Keratinocyte (primary cell): ENCODE data around the gene FBXL2. TPM values are rescaled to one million over a fixed set of nuclear protein-coding genes. Genes with fewer than 3 reads are reported as not detected.
"Not testable (repeated sequence)": the region's sequence is repeated elsewhere in the genome, so short reads cannot be mapped to it uniquely, and the experiment has no call there.

ENCODE experiments used
- DNase-seq: peaks from one replicate; pipeline ENCODE4 v3.0.0-alpha.2; 2011; ENCODE audit warnings: low read depth, missing footprints, low spot score
- FAIRE-seq: peaks from 2 replicates; lab custom pipeline; 2011; peaks lifted over from hg19 to GRCh38; lab: Jason Lieb, UNC
- H2AFZ ChIP-seq: 2 replicates; pipeline ENCODE4 v1.6.0; 2012; ENCODE audit warnings: low read length, control low read depth, inconsistent platforms; ENCODE audit not compliant: control insufficient read depth
- H3K27ac ChIP-seq: 2 replicates; pipeline ENCODE4 v1.5.1; 2011; ENCODE audit warnings: low read length; ENCODE audit not compliant: control insufficient read depth, insufficient read depth
- H3K27me3 ChIP-seq: 3 replicates; pipeline ENCODE4 v1.6.0; 2011; ENCODE audit warnings: low read length; ENCODE audit not compliant: control insufficient read depth, insufficient read depth; ENCODE audit errors: extremely low read depth
- H3K36me3 ChIP-seq, 2 experiments: 2 replicates in 1 of 2; 3 replicates in 1 of 2; pipeline ENCODE4 v1.5.1; 2011; ENCODE audit warnings: low read length in 2 of 2, mild to moderate bottlenecking in 1 of 2; ENCODE audit not compliant: control insufficient read depth in 2 of 2, insufficient read depth in 2 of 2; ENCODE audit errors: extremely low read depth in 1 of 2
- H3K4me1 ChIP-seq: 3 replicates; pipeline ENCODE4 v1.5.1; 2011; ENCODE audit warnings: low read length; ENCODE audit not compliant: control insufficient read depth, insufficient read depth; ENCODE audit errors: extremely low read depth
- H3K4me2 ChIP-seq: 3 replicates; pipeline ENCODE4 v1.6.0; 2011; ENCODE audit warnings: low read depth, low read length; ENCODE audit not compliant: control insufficient read depth, insufficient read depth; ENCODE audit errors: extremely low read depth
- H3K4me3 ChIP-seq, 3 experiments: fragments of 200-600 bp in 1 of 3; sonication (generic) in 1 of 3; 2 replicates in 2 of 3; 3 replicates in 1 of 3; pipeline ENCODE4 v1.5.1; 2011 to 2016; ENCODE audit warnings: low read length in 3 of 3, mild to moderate bottlenecking in 3 of 3, control low read depth in 2 of 3, inconsistent platforms in 1 of 3, low read depth in 1 of 3, mixed read lengths in 1 of 3, mixed run types in 1 of 3, moderate library complexity in 1 of 3; ENCODE audit not compliant: control insufficient read depth in 2 of 3, insufficient read depth in 2 of 3; ENCODE audit errors: extremely low read depth in 1 of 3
- H3K79me2 ChIP-seq: 2 replicates; pipeline ENCODE4 v1.6.0; 2012; ENCODE audit warnings: low read length; ENCODE audit not compliant: control insufficient read depth, insufficient read depth
- H3K9ac ChIP-seq: 3 replicates; pipeline ENCODE4 v1.6.0; 2011; ENCODE audit warnings: low read length; ENCODE audit not compliant: control insufficient read depth, insufficient read depth; ENCODE audit errors: extremely low read depth
- H3K9me1 ChIP-seq: 3 replicates; pipeline ENCODE4 v1.6.0; 2011; ENCODE audit warnings: low read length; ENCODE audit not compliant: control insufficient read depth, insufficient read depth; ENCODE audit errors: extremely low read depth
- H3K9me3 ChIP-seq: 2 replicates; pipeline ENCODE4 v1.5.1; 2012; ENCODE audit warnings: low read depth, low read length; ENCODE audit not compliant: control insufficient read depth
- H4K20me1 ChIP-seq: 3 replicates; pipeline ENCODE4 v1.6.0; 2011; ENCODE audit warnings: low read length; ENCODE audit not compliant: control insufficient read depth, insufficient read depth; ENCODE audit errors: extremely low read depth
- EZH2 ChIP-seq: IDR thresholded peaks from one replicate; pipeline ENCODE4 v1.6.1; 2012; ENCODE audit warnings: inconsistent platforms, mild to moderate bottlenecking, low read length, moderate library complexity
- dilution Hi-C: fragments of 300-500 bp; cut with MboI; formaldehyde crosslinking; loops from one replicate; pipeline ENCODE4 v1.7.0; 2020; ENCODE audit warnings: low sequenced_read_pairs; ENCODE audit not compliant: extremely low pct_ligation_motif_present
- polyA plus RNA-seq, 5 experiments: library from polyadenylated mRNA; depleted of rRNA in 3 of 5; stranded (reverse) in 3 of 5; stranded (forward) in 1 of 5; unstranded in 1 of 5; fragments of >200 nt; gene quantifications; 1 replicate in 1 of 5; 2 replicates in 3 of 5; 3 replicates in 1 of 5; pipeline versions ENCODE4 v1.2.1 to v1.2.3, GENCODE V29; 2011 to 2012; ENCODE audit warnings: missing spikeins in 2 of 5, low read depth in 1 of 5, low replicate concordance in 1 of 5
- TF ChIP-seq, protein P1 (sequence below), 3 experiments: IDR thresholded peaks in 1 of 3; conservative IDR thresholded peaks in 1 of 3; optimal IDR thresholded peaks in 1 of 3; 2 replicates in 2 of 3; 3 replicates in 1 of 3; pipeline versions ENCODE3 to v1.5.1; 2011; ENCODE audit warnings: low read length in 3 of 3, mild to moderate bottlenecking in 3 of 3, moderate library complexity in 2 of 3, control low read depth in 1 of 3, inconsistent platforms in 1 of 3; ENCODE audit not compliant: insufficient read depth in 2 of 3; ENCODE audit errors: extremely low read depth in 1 of 3

Gene FBXL2
- polyA plus RNA-seq, 1 donor (not counting 4 experiments of a cell fraction or from before 2014, with no cell fraction given), result 25.9 TPM

DNA sequence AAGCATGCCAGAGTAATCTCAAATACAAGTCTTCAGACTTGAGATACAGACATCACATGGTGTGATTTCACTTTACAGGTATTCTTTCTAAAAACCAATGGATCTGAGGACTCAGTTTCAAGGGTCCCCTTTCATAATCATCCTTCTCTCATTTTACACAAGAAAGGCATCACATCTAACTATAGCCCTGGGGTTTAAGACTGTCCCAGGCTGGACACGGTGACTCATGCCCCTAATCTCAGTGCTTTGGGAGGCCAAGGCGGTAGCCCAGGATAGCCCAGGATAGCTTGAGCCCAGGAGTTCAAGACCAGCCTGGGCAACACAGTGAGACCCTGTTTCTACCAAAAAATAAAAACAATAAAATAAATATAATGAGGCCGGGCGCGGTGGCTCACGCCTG is 126.5 kb downstream of the FBXL2 start:
- Histone ChIP-seq H3K9me1 (no peaks in the 10 kb centered on the region), H3K79me2 (no peaks in the 10 kb centered on the region), H3K9me3 (no peaks in the 10 kb centered on the region), H3K27ac (no peak overlapping the region), H3K4me2 (no peak overlapping the region), H4K20me1 (no peaks in the 10 kb centered on the region), H3K4me1 (no peaks in the 10 kb centered on the region), H2AFZ (no peak overlapping the region), H3K4me3 (no peak overlapping the region), H3K27me3 (no peaks in the 10 kb centered on the region), H3K9ac (no peak overlapping the region), H3K36me3 (peaks cover 3 to 34% of the 10 kb centered on the region in 2 experiments)
- dilution Hi-C loops, result no loop called here
- no peak for FAIRE-seq
- DNase-seq, result no peak
- no peak for TF ChIP-seq EZH2
- TF ChIP-seq, protein P1, sequence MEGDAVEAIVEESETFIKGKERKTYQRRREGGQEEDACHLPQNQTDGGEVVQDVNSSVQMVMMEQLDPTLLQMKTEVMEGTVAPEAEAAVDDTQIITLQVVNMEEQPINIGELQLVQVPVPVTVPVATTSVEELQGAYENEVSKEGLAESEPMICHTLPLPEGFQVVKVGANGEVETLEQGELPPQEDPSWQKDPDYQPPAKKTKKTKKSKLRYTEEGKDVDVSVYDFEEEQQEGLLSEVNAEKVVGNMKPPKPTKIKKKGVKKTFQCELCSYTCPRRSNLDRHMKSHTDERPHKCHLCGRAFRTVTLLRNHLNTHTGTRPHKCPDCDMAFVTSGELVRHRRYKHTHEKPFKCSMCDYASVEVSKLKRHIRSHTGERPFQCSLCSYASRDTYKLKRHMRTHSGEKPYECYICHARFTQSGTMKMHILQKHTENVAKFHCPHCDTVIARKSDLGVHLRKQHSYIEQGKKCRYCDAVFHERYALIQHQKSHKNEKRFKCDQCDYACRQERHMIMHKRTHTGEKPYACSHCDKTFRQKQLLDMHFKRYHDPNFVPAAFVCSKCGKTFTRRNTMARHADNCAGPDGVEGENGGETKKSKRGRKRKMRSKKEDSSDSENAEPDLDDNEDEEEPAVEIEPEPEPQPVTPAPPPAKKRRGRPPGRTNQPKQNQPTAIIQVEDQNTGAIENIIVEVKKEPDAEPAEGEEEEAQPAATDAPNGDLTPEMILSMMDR (optimal IDR thresholded peaks at IDR 0.05 in 1 of 3, IDR thresholded peaks at IDR 0.05 in 1 of 3, conservative IDR thresholded peaks at IDR 0.05 in 1 of 3; ENCODE audit: extremely low read depth in 1 of 3, insufficient read depth in 2 of 3, low read length in 3 of 3), result no peak

- H3K27me3 ChIP-seq, H3K27ac ChIP-seq, DNase-seq, H3K4me2 ChIP-seq, H3K4me3 ChIP-seq, dilution Hi-C loops, H3K9ac ChIP-seq, FAIRE-seq, H3K4me1 ChIP-seq, H4K20me1 ChIP-seq, H3K79me2 ChIP-seq, H2AFZ ChIP-seq, H3K9me3 ChIP-seq, H3K9me1 ChIP-seq: not testable (repeated sequence)
- H3K36me3 ChIP-seq, result peaks cover 7 to 27% of the 10 kb centered on the region in 2 experiments
Observed at GRCh38 chr3:33410816-33411215, 133.6 kb downstream of the FBXL2 start.

GRCh38 chr3:33417066-33417673 is 139.9 kb downstream of the FBXL2 start:
- Histone ChIP-seq H3K9me3 (no peaks in the 10 kb centered on the region), H4K20me1 (no peaks in the 10 kb centered on the region), H3K27ac (peak overlapping the region; percentile 26), H3K27me3 (no peaks in the 10 kb centered on the region), H3K9ac (no peak overlapping the region), H2AFZ (no peak overlapping the region), H3K36me3 (peaks cover 8 to 16% of the 10 kb centered on the region in 2 experiments), H3K9me1 (no peaks in the 10 kb centered on the region), H3K4me1 (peaks cover 10% of the 10 kb centered on the region), H3K4me2 (no peak overlapping the region), H3K4me3 (no peak overlapping the region), H3K79me2 (peaks cover 23% of the 10 kb centered on the region)
- dilution Hi-C loops, result no loop called here
- FAIRE-seq (no peak), DNase-seq (no peak)
- no peak for TF ChIP-seq EZH2
- TF ChIP-seq, protein P1 (optimal IDR thresholded peaks at IDR 0.05 in 1 of 3, IDR thresholded peaks at IDR 0.05 in 1 of 3, conservative IDR thresholded peaks at IDR 0.05 in 1 of 3; ENCODE audit: extremely low read depth in 1 of 3, insufficient read depth in 2 of 3, low read length in 3 of 3), result no peak
